H1 (cell line): Measurements from ENCODE around the gene RBM8A. TPM values are rescaled to one million over a fixed set of nuclear protein-coding genes. Genes with fewer than 3 reads are reported as not detected.

Experiments used
- CTCF ChIA-PET: fragments of 300-600 bp; sonication (Branson Sonifier 250); formaldehyde crosslinking; loops from one replicate; lab custom pipeline; 2021; ENCODE audit not compliant: partially characterized antibody; lab: Charles Lee
- POLR2A ChIA-PET: fragments of 300-600 bp; sonication (Branson Sonifier 250); formaldehyde crosslinking; loops from one replicate; lab custom pipeline; 2021; ENCODE audit warnings: inconsistent platforms; ENCODE audit not compliant: partially characterized antibody; lab: Charles Lee
- DNase-seq, 2 experiments: peaks; one replicate each; pipeline versions ENCODE4 v3.0.0 to v3.0.0-alpha.2; 2010 to 2022; ENCODE audit warnings: low spot score in 2 of 2, low read depth in 1 of 2, mixed read lengths in 1 of 2
- FAIRE-seq: peaks from 2 replicates; lab custom pipeline; 2011; peaks lifted over from hg19 to GRCh38; lab: Jason Lieb, UNC
- H2AFZ ChIP-seq: 2 replicates; pipeline ENCODE4 v1.8.1; 2012; ENCODE audit warnings: low read length, inconsistent platforms
- H2AK5ac ChIP-seq: 2 replicates; pipeline ENCODE4 v1.6.1; 2013; ENCODE audit warnings: low read depth, low read length
- H2BK120ac ChIP-seq: replicated peaks from 2 replicates; pipeline ENCODE3; 2013; ENCODE audit warnings: low read depth, low read length, inconsistent platforms
- H2BK12ac ChIP-seq: 2 replicates; pipeline ENCODE4 v1.6.1; 2013; ENCODE audit warnings: low read depth, low read length
- H2BK15ac ChIP-seq: 2 replicates; pipeline ENCODE4 v1.6.1; 2013; ENCODE audit warnings: low read length
- H2BK20ac ChIP-seq: 2 replicates; pipeline ENCODE4 v1.6.1; 2013; ENCODE audit warnings: low read length
- H2BK5ac ChIP-seq: 2 replicates; pipeline ENCODE4 v1.6.1; 2013; ENCODE audit warnings: low read depth, low read length
- H3K14ac ChIP-seq: 2 replicates; pipeline ENCODE4 v1.6.1; 2013; ENCODE audit warnings: inconsistent platforms; ENCODE audit not compliant: insufficient read length
- H3K18ac ChIP-seq: 2 replicates; pipeline ENCODE4 v1.6.1; 2013; ENCODE audit warnings: low read length; ENCODE audit errors: extremely low read depth
- H3K23ac ChIP-seq: 2 replicates; pipeline ENCODE4 v1.6.1; 2013; ENCODE audit warnings: inconsistent platforms; ENCODE audit not compliant: insufficient read length
- H3K23me2 ChIP-seq: 2 replicates; pipeline ENCODE4 v1.6.1; 2013; ENCODE audit warnings: low read depth, low read length
- H3K27ac ChIP-seq: 2 replicates; pipeline ENCODE4 v1.6.1; 2011; ENCODE audit warnings: low read depth, low read length, inconsistent platforms
- H3K27me3 ChIP-seq, 4 experiments: replicated peaks in 1 of 4; 1 replicate in 1 of 4; 2 replicates in 3 of 4; pipeline versions ENCODE4 v1.6.1 to v1.8.1; 2011 to 2013; ENCODE audit warnings: low read length in 3 of 4, mild to moderate bottlenecking in 3 of 4, inconsistent platforms in 2 of 4, mixed read lengths in 2 of 4, moderate library complexity in 1 of 4; ENCODE audit not compliant: control insufficient read depth in 3 of 4, insufficient read depth in 3 of 4; ENCODE audit errors: extremely low read depth in 1 of 4
- H3K36me3 ChIP-seq, 4 experiments: 2 replicates each; pipeline versions ENCODE4 v1.6.1 to v1.8.1; 2011 to 2013; ENCODE audit warnings: mild to moderate bottlenecking in 4 of 4, low read length in 3 of 4, moderate library complexity in 2 of 4, control low read depth in 1 of 4, inconsistent platforms in 1 of 4; ENCODE audit not compliant: insufficient read depth in 4 of 4, control insufficient read depth in 2 of 4
- H3K4ac ChIP-seq: replicated peaks from 2 replicates; pipeline ENCODE3; 2013; ENCODE audit warnings: low read length, low read depth, mixed read lengths, inconsistent platforms; ENCODE audit not compliant: insufficient read length
- H3K4me1 ChIP-seq, 4 experiments: replicated peaks in 1 of 4; 1 replicate in 1 of 4; 2 replicates in 3 of 4; pipeline versions ENCODE4 v1.6.1 to v1.8.1; 2011 to 2013; ENCODE audit warnings: low read length in 3 of 4, inconsistent platforms in 2 of 4, mixed read lengths in 1 of 4; ENCODE audit not compliant: insufficient read depth in 4 of 4, control insufficient read depth in 3 of 4
- H3K4me2 ChIP-seq, 2 experiments: 2 replicates each; pipeline versions ENCODE4 v1.6.1 to v1.8.1; 2011 to 2013; ENCODE audit warnings: low read depth in 2 of 2, low read length in 2 of 2, control low read depth in 1 of 2, inconsistent platforms in 1 of 2, mild to moderate bottlenecking in 1 of 2; ENCODE audit not compliant: insufficient read depth in 1 of 2
- H3K4me3 ChIP-seq, 4 experiments: fragments of 200-600, 300-600 bp in 1 of 4; sonication (generic), shearing (Covaris generic), sonication (Bioruptor Twin) in 1 of 4; 2 replicates each; pipeline versions ENCODE4 v1.5.1 to v1.8.1; 2011 to 2016; ENCODE audit warnings: low read length in 4 of 4, low read depth in 3 of 4, control low read depth in 2 of 4, inconsistent platforms in 2 of 4, mild to moderate bottlenecking in 2 of 4, mixed read lengths in 1 of 4, moderate library complexity in 1 of 4; ENCODE audit not compliant: insufficient read depth in 2 of 4; ENCODE audit errors: extremely low read depth in 1 of 4
- H3K56ac ChIP-seq: replicated peaks from 2 replicates; pipeline ENCODE3; 2013; ENCODE audit warnings: low read depth, mild to moderate bottlenecking, mixed read lengths, low read length, inconsistent platforms; ENCODE audit not compliant: insufficient read length
- H3K79me1 ChIP-seq: 2 replicates; pipeline ENCODE4 v1.6.1; 2013; ENCODE audit warnings: low read depth, low read length, control low read depth
- H3K79me2 ChIP-seq, 2 experiments: 2 replicates each; pipeline versions ENCODE4 v1.6.1 to v1.8.1; 2012 to 2013; ENCODE audit warnings: low read length in 2 of 2, mild to moderate bottlenecking in 2 of 2, inconsistent platforms in 1 of 2; ENCODE audit not compliant: insufficient read depth in 2 of 2, control insufficient read depth in 1 of 2
- H3K9ac ChIP-seq, 4 experiments: replicated peaks in 1 of 4; 1 replicate in 1 of 4; 2 replicates in 3 of 4; pipeline versions ENCODE4 v1.6.1 to v1.8.1; 2011 to 2013; ENCODE audit warnings: low read depth in 3 of 4, low read length in 3 of 4, control low read depth in 2 of 4, mild to moderate bottlenecking in 2 of 4, moderate library complexity in 2 of 4, inconsistent platforms in 1 of 4; ENCODE audit errors: extremely low read depth in 1 of 4
- H3K9me3 ChIP-seq, 2 experiments: 2 replicates each; pipeline versions ENCODE4 v1.6.1 to v1.8.1; 2012 to 2013; ENCODE audit warnings: mild to moderate bottlenecking in 2 of 2, moderate library complexity in 2 of 2, control low read depth in 1 of 2, inconsistent platforms in 1 of 2, low read depth in 1 of 2, low read length in 1 of 2, mixed read lengths in 1 of 2; ENCODE audit not compliant: insufficient read depth in 2 of 2
- H4K20me1 ChIP-seq, 2 experiments: replicated peaks in 1 of 2; 2 replicates each; pipeline versions ENCODE3 to v1.8.1; 2011 to 2013; ENCODE audit warnings: inconsistent platforms in 2 of 2, low read length in 2 of 2, mild to moderate bottlenecking in 1 of 2; ENCODE audit not compliant: insufficient read depth in 2 of 2, control insufficient read depth in 1 of 2
- H4K5ac ChIP-seq: 2 replicates; pipeline ENCODE4 v1.6.1; 2013; ENCODE audit warnings: low read length, low read depth, mixed read lengths, inconsistent platforms; ENCODE audit not compliant: insufficient read length
- H4K8ac ChIP-seq: 2 replicates; pipeline ENCODE4 v1.8.0; 2013; ENCODE audit warnings: mild to moderate bottlenecking, moderate library complexity, low read length, inconsistent platforms; ENCODE audit not compliant: insufficient read depth; ENCODE audit errors: extremely low read depth
- H4K91ac ChIP-seq: replicated peaks from 2 replicates; pipeline ENCODE3; 2013; ENCODE audit warnings: low read length, mixed read lengths, inconsistent platforms; ENCODE audit not compliant: insufficient read length
- CREB1 ChIP-seq: IDR thresholded peaks from 2 replicates; pipeline ENCODE4 v1.6.1; 2012; ENCODE audit warnings: inconsistent platforms
- EGR1 ChIP-seq: IDR thresholded peaks from 2 replicates; pipeline ENCODE4 v1.6.1; 2011; ENCODE audit warnings: low read depth, low read length, borderline replicate concordance
- FOSL1 ChIP-seq: IDR thresholded peaks from 2 replicates; pipeline ENCODE4 v1.6.1; 2011; ENCODE audit warnings: mild to moderate bottlenecking, low read depth, low read length, moderate library complexity; ENCODE audit not compliant: insufficient read depth
- GABPA ChIP-seq: IDR thresholded peaks from 2 replicates; pipeline ENCODE4 v1.6.1; 2011; ENCODE audit warnings: mild to moderate bottlenecking, low read length, moderate library complexity, borderline replicate concordance; ENCODE audit not compliant: insufficient read depth
- RBBP5 ChIP-seq: IDR thresholded peaks from 2 replicates; pipeline ENCODE4 v1.7.1; 2012; ENCODE audit warnings: low read depth, mild to moderate bottlenecking, inconsistent platforms, low read length, moderate library complexity, borderline replicate concordance
- RNF2 ChIP-seq: fragments of 200-900, 300-1000 bp; sonication (generic); IDR thresholded peaks from 2 replicates; pipeline ENCODE4 v1.7.1; 2016; ENCODE audit warnings: borderline replicate concordance, low read depth, mild to moderate bottlenecking, antibody characterized with exemption, low read length; ENCODE audit not compliant: poor library complexity, severe bottlenecking; ENCODE audit errors: missing control alignments
- SIRT6 ChIP-seq: IDR thresholded peaks from one replicate; pipeline ENCODE4 v1.7.1; 2012; ENCODE audit warnings: low read length, inconsistent platforms
- TAF1 ChIP-seq: IDR thresholded peaks from 2 replicates; pipeline ENCODE4 v1.6.1; 2011; ENCODE audit warnings: mild to moderate bottlenecking, low read depth, low read length
- TBP ChIP-seq: IDR thresholded peaks from 2 replicates; pipeline ENCODE4 v1.6.1; 2011; ENCODE audit warnings: low read depth, low read length, improper control_type of control experiment
- TCF12 ChIP-seq: IDR thresholded peaks from 2 replicates; pipeline ENCODE4 v1.6.1; 2011; ENCODE audit warnings: low read depth, mild to moderate bottlenecking, low read length
- ZNF274 ChIP-seq: IDR thresholded peaks from 2 replicates; pipeline ENCODE4 v1.7.0; 2012; ENCODE audit warnings: low read length, borderline replicate concordance; ENCODE audit errors: extremely low read depth
- WGBS, 2 experiments: shearing (Covaris generic) in 1 of 2; methylation state at CpG; one replicate each; pipeline versions ENCODE4 v1.1.6 to v1.1.7; 2013 to 2015; ENCODE audit warnings: low lambda C conversion rate in 2 of 2, mixed read lengths in 2 of 2, inconsistent platforms in 1 of 2, low coverage in 1 of 2, missing lambda C conversion rate in 1 of 2; ENCODE audit not compliant: insufficient replicate concordance in 2 of 2, insufficient coverage in 1 of 2, insufficient read length in 1 of 2; ENCODE audit errors: extremely low coverage in 1 of 2, missing lambda C conversion rate in 1 of 2; 5-methylcytosine and 5-hydroxymethylcytosine counted together
- polyA plus RNA-seq, 7 experiments: library from polyadenylated mRNA; depleted of rRNA in 3 of 7; stranded (reverse) in 5 of 7; unstranded in 2 of 7; fragments of >200 nt in 5 of 7; fragments of 200-250 nt in 2 of 7; gene quantifications; 1 replicate in 5 of 7; 2 replicates in 1 of 7; 4 replicates in 1 of 7; pipeline versions ENCODE4 v1.2.1 to v1.2.3, GENCODE V29; 2011 to 2013; ENCODE audit warnings: missing spikeins in 2 of 7, mixed read lengths in 2 of 7
- total RNA-seq: library from RNA; stranded (reverse); fragmentation: NEBNext Ultra II Directional; extraction: Animal tissue kit (Norgen Biotek cat#: 25700); gene quantifications from 2 replicates; pipeline ENCODE4 v1.2.1, GENCODE V29; 2021
- TF ChIP-seq, protein P1 (sequence below): IDR thresholded peaks from 2 replicates; pipeline ENCODE4 v1.6.1; 2011; ENCODE audit warnings: low read length, improper control_type of control experiment

The RBM8A gene
- total and polyA plus RNA-seq, 2 of the 8 experiments (the other 6 are each of a cell fraction or from before 2014, with no cell fraction given), result 125 to 216 TPM

DNA sequence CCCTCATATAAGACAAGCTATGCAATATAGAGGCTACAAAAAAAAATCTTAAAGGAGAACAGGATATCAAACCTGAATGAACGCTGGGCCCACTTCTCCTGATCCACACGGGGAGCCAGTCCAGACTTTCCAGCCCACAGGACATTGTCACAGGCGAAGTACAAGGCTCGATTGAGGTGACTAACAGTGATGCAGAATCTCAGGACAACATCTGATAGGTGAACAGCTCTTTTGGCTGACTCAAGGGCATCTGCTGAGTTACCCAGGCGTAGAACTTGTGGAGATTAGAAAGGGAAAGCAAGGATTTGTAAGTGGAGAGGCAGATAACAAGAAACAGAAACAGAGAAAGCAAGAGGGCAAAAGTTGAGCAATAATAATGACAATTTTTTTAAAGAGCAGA is 10.5 kb downstream of the RBM8A start:
- no peak overlapping the region for H2BK12ac ChIP-seq
- H3K23me2 ChIP-seq, result peaks cover 16% of the 10 kb centered on the region
- no peak overlapping the region for H2AK5ac ChIP-seq
- H3K79me2 ChIP-seq, result no peaks in the 10 kb centered on the region
- H3K4me1 ChIP-seq, result peaks cover 0 to 6% (median 2%) of the 10 kb centered on the region in 4 experiments; a peak in 6 of 7 replicates
- WGBS, 2 experiments, result 86% methylated on average over 5 of the region's 5 CpGs; no CpG with 5 or more reads in 1 of the 2 experiments
- ChIA-PET POLR2A (interaction anchor here (1.1 to 1.5 kb wide), 4 partner anchors 10 to 25 kb away, joined by 3 to 4 read pairs (median 3); partner anchors contain the start of gene RBM8A), CTCF (interaction anchor here (0.7 to 15.9 kb wide), 4 partner anchors 9 to 92 kb away, joined by 3 to 146 read pairs (median 4); partner anchors contain the start of gene RBM8A)
- H4K20me1 ChIP-seq, result no peaks in the 10 kb centered on the region
- H2AFZ ChIP-seq, result no peak overlapping the region
- no peak overlapping the region for H4K91ac ChIP-seq
- H3K9ac ChIP-seq, result no peak overlapping the region
- no peak overlapping the region for H3K4me3 ChIP-seq
- no peak overlapping the region for H4K8ac ChIP-seq
- H2BK15ac ChIP-seq, result no peak overlapping the region
- no peak overlapping the region for H3K4ac ChIP-seq
- no peak overlapping the region for H2BK120ac ChIP-seq
- H3K9me3 ChIP-seq, result no peaks in the 10 kb centered on the region
- no peaks in the 10 kb centered on the region for H3K79me1 ChIP-seq
- no peak overlapping the region for H3K27ac ChIP-seq
- no peak overlapping the region; a peak in 1 of 4 replicates for H3K4me2 ChIP-seq
- H3K56ac ChIP-seq, result no peak overlapping the region
- no peak overlapping the region for H2BK20ac ChIP-seq
- peaks cover 0 to 2% (median 0%) of the 10 kb centered on the region in 4 experiments; a peak in 2 of 8 replicates for H3K36me3 ChIP-seq
- no peak overlapping the region for H4K5ac ChIP-seq
- H3K14ac ChIP-seq, result no peak overlapping the region
- DNase-seq, result no peak
- H3K18ac ChIP-seq, result no peak overlapping the region
- no peak overlapping the region for H2BK5ac ChIP-seq
- H3K27me3 ChIP-seq, result no peaks in the 10 kb centered on the region
- no peak for FAIRE-seq
- no peak overlapping the region for H3K23ac ChIP-seq
- TF ChIP-seq RNF2, result no peak
- no peak for TF ChIP-seq FOSL1
- no peak for TF ChIP-seq ZNF274
- no peak for TF ChIP-seq SIRT6
- no peak for TF ChIP-seq TCF12
- TF ChIP-seq CREB1, result no peak
- TF ChIP-seq TAF1, result no peak
- TF ChIP-seq, protein P1, sequence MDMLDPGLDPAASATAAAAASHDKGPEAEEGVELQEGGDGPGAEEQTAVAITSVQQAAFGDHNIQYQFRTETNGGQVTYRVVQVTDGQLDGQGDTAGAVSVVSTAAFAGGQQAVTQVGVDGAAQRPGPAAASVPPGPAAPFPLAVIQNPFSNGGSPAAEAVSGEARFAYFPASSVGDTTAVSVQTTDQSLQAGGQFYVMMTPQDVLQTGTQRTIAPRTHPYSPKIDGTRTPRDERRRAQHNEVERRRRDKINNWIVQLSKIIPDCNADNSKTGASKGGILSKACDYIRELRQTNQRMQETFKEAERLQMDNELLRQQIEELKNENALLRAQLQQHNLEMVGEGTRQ, result no peak
- no peak for TF ChIP-seq TBP
- TF ChIP-seq EGR1, result no peak
- no peak for TF ChIP-seq RBBP5
- no peak for TF ChIP-seq GABPA
